ENCODE results near the gene NCOA3.
A peak's percentile ranks its signal among the peaks of the same experiment; 100 is the strongest.

Gene NCOA3

DNA sequence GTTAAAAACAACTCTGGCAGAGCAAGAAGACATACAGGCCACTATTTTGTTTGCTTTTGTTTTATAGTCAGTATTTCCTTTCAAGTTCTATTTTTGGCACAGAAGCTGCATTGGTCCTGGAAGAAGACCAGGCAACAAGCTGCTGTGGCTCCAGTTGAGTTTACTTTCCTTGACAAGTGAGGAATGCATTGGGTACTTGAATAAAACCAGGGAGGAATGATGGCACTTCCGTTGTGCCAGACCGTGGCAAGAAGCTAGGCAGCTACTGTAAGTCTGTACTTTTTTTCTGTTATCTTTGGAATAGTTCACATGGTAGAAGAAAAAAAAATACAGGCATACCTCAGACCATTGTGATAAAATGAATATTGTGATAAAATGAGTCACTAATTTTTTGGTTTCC is 66.3 kb downstream of the NCOA3 start:
- Histone ChIP-seq H3K27ac (peak overlapping the region; percentile 70), H3K36me3 (replicated peaks) (peaks cover 5% of the 10 kb centered on the region), H3K4me3 (ENCODE audit: low read depth, low read length) (no peak overlapping the region), H3K27me3 (replicated peaks) (no peaks in the 10 kb centered on the region)
- peak; percentile 78 for DNase-seq
- in situ Hi-C loops (cut with HindIII; ENCODE audit: low pct_ligation_motif_present, low sequenced_read_pairs), result no loop called here
- TF ChIP-seq, protein P1, sequence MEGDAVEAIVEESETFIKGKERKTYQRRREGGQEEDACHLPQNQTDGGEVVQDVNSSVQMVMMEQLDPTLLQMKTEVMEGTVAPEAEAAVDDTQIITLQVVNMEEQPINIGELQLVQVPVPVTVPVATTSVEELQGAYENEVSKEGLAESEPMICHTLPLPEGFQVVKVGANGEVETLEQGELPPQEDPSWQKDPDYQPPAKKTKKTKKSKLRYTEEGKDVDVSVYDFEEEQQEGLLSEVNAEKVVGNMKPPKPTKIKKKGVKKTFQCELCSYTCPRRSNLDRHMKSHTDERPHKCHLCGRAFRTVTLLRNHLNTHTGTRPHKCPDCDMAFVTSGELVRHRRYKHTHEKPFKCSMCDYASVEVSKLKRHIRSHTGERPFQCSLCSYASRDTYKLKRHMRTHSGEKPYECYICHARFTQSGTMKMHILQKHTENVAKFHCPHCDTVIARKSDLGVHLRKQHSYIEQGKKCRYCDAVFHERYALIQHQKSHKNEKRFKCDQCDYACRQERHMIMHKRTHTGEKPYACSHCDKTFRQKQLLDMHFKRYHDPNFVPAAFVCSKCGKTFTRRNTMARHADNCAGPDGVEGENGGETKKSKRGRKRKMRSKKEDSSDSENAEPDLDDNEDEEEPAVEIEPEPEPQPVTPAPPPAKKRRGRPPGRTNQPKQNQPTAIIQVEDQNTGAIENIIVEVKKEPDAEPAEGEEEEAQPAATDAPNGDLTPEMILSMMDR (IDR thresholded peaks at IDR 0.05; ENCODE audit: low read depth, low read length, missing control alignments), result no peak

DNA sequence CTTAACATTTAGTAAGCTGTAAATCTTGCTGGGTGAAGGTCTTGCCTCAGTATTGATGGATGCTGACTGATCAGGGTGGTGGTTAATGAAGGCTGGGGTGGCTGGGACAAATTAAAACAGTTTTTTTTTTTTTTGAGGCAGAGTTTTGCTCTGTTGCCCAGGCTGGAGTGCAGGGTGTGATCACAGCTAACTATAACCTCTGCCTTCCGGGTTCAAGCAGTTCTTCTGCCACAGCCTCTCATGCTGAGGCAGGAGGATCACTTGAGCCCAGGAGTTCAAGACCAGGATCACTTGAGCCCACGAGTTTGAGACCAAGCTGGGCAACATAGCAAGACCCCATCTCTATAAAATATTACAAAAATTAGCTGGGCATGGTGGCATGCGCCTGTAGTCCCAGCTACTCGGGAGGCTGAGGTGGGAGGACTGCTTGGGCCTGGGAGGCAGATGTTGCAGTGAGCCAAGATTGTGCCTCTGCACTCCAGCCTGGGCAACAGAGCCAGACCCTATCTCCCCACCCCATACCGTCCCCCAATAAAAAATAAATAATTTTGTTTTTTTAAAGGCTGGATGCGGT is 67.2 kb downstream of the NCOA3 start:
- in situ Hi-C loops (cut with HindIII; ENCODE audit: low pct_ligation_motif_present, low sequenced_read_pairs), result no loop called here
- H3K36me3 ChIP-seq (replicated peaks), result peaks cover 5% of the 10 kb centered on the region
- TF ChIP-seq, protein P1 (IDR thresholded peaks at IDR 0.05; ENCODE audit: low read depth, low read length, missing control alignments), result no peak
- no peak overlapping the region for H3K4me3 ChIP-seq (ENCODE audit: low read depth, low read length)
- H3K27ac ChIP-seq, result peak overlapping the region; percentile 52
- no peaks in the 10 kb centered on the region for H3K27me3 ChIP-seq (replicated peaks)
- no peak for DNase-seq

DNA sequence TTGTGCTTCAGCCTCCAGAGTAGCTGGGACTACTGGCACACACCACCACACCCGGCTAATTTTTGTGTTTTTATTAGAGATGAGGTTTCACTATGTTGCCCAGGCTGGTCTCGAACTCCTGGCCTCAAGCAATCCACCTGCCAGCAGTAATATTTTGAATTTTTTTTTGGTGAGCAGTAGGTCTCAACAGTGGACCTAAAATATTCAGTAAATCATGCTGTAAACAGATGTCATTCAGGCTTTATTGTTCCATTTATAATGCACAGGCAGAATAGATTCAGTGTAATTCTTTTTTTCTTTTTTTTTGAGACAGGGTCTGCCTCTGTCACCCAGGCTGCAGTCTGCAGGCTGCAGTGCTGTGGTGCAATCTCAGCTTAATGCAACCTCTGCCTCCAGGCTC is 69.7 kb downstream of the NCOA3 start:
- Histone ChIP-seq H3K27ac (no peak overlapping the region), H3K36me3 (replicated peaks) (peaks cover 5% of the 10 kb centered on the region), H3K4me3 (ENCODE audit: low read depth, low read length) (no peak overlapping the region), H3K27me3 (replicated peaks) (no peaks in the 10 kb centered on the region)
- in situ Hi-C loops (cut with HindIII; ENCODE audit: low pct_ligation_motif_present, low sequenced_read_pairs), result no loop called here
- DNase-seq, result no peak
- TF ChIP-seq, protein P1 (IDR thresholded peaks at IDR 0.05; ENCODE audit: low read depth, low read length, missing control alignments), result no peak

DNA sequence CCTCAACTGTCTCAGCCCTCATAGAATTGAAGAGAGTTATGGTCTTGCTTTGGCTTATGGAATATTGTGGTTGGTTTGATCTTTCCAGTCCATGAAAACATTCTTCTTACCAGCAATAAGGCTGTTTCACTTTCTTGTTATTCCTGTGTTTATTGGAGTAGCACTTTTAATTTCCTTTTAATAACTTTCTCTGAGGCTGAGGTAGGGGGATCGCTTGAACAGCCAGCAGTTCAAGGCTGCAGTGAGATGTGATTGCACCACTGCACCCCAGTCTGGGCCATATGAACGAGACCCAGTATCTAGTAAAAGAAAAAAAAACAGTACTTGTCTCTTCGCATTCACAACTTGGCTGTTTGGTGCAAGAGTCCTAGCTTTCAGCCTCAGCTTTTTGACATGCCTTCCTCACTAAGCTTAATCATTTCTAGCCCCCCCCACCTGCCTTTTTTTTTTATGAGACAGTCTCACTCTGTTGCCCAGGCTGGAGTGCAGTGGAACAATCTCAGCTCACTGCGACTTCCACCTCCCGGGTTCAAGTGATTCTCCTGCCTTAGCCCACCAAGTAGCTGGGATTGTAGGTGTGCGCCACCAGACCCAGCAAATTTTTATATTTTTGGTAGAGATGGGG is 70.5 kb downstream of the NCOA3 start:
- no peak for DNase-seq
- TF ChIP-seq, protein P1 (IDR thresholded peaks at IDR 0.05; ENCODE audit: low read depth, low read length, missing control alignments), result no peak
- peaks cover 5% of the 10 kb centered on the region for H3K36me3 ChIP-seq (replicated peaks)
- no peak overlapping the region for H3K27ac ChIP-seq
- no peaks in the 10 kb centered on the region for H3K27me3 ChIP-seq (replicated peaks)
- in situ Hi-C loops (cut with HindIII; ENCODE audit: low pct_ligation_motif_present, low sequenced_read_pairs), result no loop called here
- H3K4me3 ChIP-seq (ENCODE audit: low read depth, low read length), result no peak overlapping the region

DNA sequence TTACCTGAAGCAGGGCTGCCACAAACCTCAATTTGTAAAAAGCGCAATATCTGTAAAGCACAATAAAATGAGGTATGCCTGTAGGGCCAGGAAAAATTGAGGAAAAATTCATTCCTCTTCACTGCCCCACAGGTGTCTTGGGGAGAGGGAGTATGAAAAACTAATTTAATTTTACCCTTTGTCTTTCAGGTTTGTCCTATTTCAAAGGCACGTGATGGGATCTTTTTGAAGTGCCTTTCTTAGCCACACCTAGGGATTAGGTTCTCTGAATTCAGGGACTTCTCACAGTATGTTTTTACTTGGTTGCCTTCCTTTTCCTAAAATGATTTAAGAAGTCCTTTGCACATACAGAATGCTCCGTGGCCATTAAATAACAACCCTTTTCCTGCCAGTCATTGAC is 71.9 kb downstream of the NCOA3 start:
- TF ChIP-seq, protein P1 (IDR thresholded peaks at IDR 0.05; ENCODE audit: low read depth, low read length, missing control alignments), result no peak
- in situ Hi-C loops (cut with HindIII; ENCODE audit: low pct_ligation_motif_present, low sequenced_read_pairs), result no loop called here

More for the DNA sequence above, 71.9 kb downstream of the NCOA3 start:
- H3K36me3 ChIP-seq (replicated peaks), result peaks cover 5% of the 10 kb centered on the region
- DNase-seq, result no peak
- no peak overlapping the region for H3K27ac ChIP-seq
- H3K4me3 ChIP-seq (ENCODE audit: low read depth, low read length), result no peak overlapping the region
- H3K27me3 ChIP-seq (replicated peaks), result no peaks in the 10 kb centered on the region

Measured in brain microvascular endothelial cell (primary cell).